Measurements from ENCODE around the gene ITPA. TPM values are rescaled to one million over a fixed set of nuclear protein-coding genes. Genes with fewer than 3 reads are reported as not detected.

ITPA gene
- total and polyA plus RNA-seq, 2 of the 13 experiments (the other 11 are each of a cell fraction or from before 2014, with no cell fraction given) = 60.1 to 103 TPM

GRCh38 chr20:3226093-3226492 lies 16.8 kb downstream of the ITPA start (continued):
- no peak for TF ChIP-seq SKIL (CRISPR knock-in tag; IDR thresholded peaks at IDR 0.05; ENCODE audit: borderline replicate concordance)
- TF ChIP-seq ZXDC (CRISPR knock-in tag; IDR thresholded peaks at IDR 0.05) = no peak
- TF ChIP-seq, protein P1, sequence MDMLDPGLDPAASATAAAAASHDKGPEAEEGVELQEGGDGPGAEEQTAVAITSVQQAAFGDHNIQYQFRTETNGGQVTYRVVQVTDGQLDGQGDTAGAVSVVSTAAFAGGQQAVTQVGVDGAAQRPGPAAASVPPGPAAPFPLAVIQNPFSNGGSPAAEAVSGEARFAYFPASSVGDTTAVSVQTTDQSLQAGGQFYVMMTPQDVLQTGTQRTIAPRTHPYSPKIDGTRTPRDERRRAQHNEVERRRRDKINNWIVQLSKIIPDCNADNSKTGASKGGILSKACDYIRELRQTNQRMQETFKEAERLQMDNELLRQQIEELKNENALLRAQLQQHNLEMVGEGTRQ (IDR thresholded peaks at IDR 0.05; ENCODE audit: low read depth, low read length) = no peak
- TF ChIP-seq, protein P1 (CRISPR knock-in tag; IDR thresholded peaks at IDR 0.05; ENCODE audit: borderline replicate concordance) = no peak
- no peak for TF ChIP-seq SP4 (CRISPR knock-in tag; IDR thresholded peaks at IDR 0.05)
- no peak for TF ChIP-seq NFYC (CRISPR knock-in tag; IDR thresholded peaks at IDR 0.05)
- TF ChIP-seq DNMT3B (CRISPR knock-in tag; conservative IDR thresholded peaks at IDR 0.05) = no peak
- no peak for TF ChIP-seq EP300 (IDR thresholded peaks at IDR 0.05; ENCODE audit: low read depth in 2 of 2, low read length in 2 of 2)
- no peak for TF ChIP-seq EP300 (CRISPR knock-in tag; IDR thresholded peaks at IDR 0.05; ENCODE audit: borderline replicate concordance)
- no peak for TF ChIP-seq ZNF275 (CRISPR knock-in tag; IDR thresholded peaks at IDR 0.05; ENCODE audit: borderline replicate concordance)
- TF ChIP-seq NFKBIZ (CRISPR knock-in tag; IDR thresholded peaks at IDR 0.05) = no peak
- no peak for TF ChIP-seq ELF4 (CRISPR knock-in tag; IDR thresholded peaks at IDR 0.05; ENCODE audit: borderline replicate concordance)
- TF ChIP-seq ETV6 (CRISPR knock-in tag; conservative IDR thresholded peaks at IDR 0.05) = no peak
- no peak for TF ChIP-seq ZKSCAN8 (CRISPR knock-in tag; IDR thresholded peaks at IDR 0.05; ENCODE audit: borderline replicate concordance)
- no peak for TF ChIP-seq EHMT2 (IDR thresholded peaks at IDR 0.05; ENCODE audit: borderline replicate concordance, low read depth, low read length)
- no peak for TF ChIP-seq THRA (CRISPR knock-in tag; IDR thresholded peaks at IDR 0.05; ENCODE audit: borderline replicate concordance)
- TF ChIP-seq THYN1 (CRISPR knock-in tag; IDR thresholded peaks at IDR 0.05; ENCODE audit: borderline replicate concordance, low read depth) = no peak
- no peak for TF ChIP-seq YY1 (IDR thresholded peaks at IDR 0.05; ENCODE audit: insufficient read depth, insufficient replicate concordance, low read depth, low read length)
- no peak for TF ChIP-seq POLR2AphosphoS2 (IDR thresholded peaks at IDR 0.05; ENCODE audit: low read depth, low read length)

Data from HepG2 (cell line).